Fibroblast of lung (primary cell): ENCODE results near the gene GRIN2D. TPM values are rescaled to one million over a fixed set of nuclear protein-coding genes. Genes with fewer than 3 reads are reported as not detected.

ENCODE experiments used
- DNase-seq, 2 donors: peaks; one replicate each; pipeline versions ENCODE4 v3.0.0 to v3.0.0-alpha.2; 2010; ENCODE audit warnings: low read depth in 2 of 2
- H2AFZ ChIP-seq: 2 replicates; pipeline ENCODE4 v1.5.1; 2012; ENCODE audit warnings: low read length, control low read depth, inconsistent platforms
- H3K27ac ChIP-seq: 2 replicates; pipeline ENCODE4 v1.5.1; 2011; ENCODE audit warnings: low read length, control low read depth; ENCODE audit not compliant: insufficient read depth
- H3K27me3 ChIP-seq: 2 replicates; pipeline ENCODE4 v1.5.1; 2011; ENCODE audit warnings: mild to moderate bottlenecking, low read length; ENCODE audit not compliant: control insufficient read depth, insufficient read depth
- H3K36me3 ChIP-seq: 2 replicates; pipeline ENCODE4 v1.5.1; 2011; ENCODE audit warnings: low read length; ENCODE audit not compliant: control insufficient read depth, insufficient read depth
- H3K4me1 ChIP-seq: 2 replicates; pipeline ENCODE4 v1.5.1; 2011; ENCODE audit warnings: low read length; ENCODE audit not compliant: control insufficient read depth, insufficient read depth; ENCODE audit errors: extremely low read depth
- H3K4me2 ChIP-seq: 2 replicates; pipeline ENCODE4 v1.5.1; 2011; ENCODE audit warnings: low read length, control low read depth; ENCODE audit not compliant: insufficient read depth; ENCODE audit errors: extremely low read depth
- H3K4me3 ChIP-seq, 4 experiments: fragments of 200-600 bp in 1 of 4; sonication (generic) in 1 of 4; replicated peaks in 1 of 4; 2 replicates each; pipeline ENCODE4 v1.5.1; 2011 to 2016; ENCODE audit warnings: low read length in 4 of 4, low read depth in 3 of 4, mild to moderate bottlenecking in 3 of 4, control low read depth in 2 of 4, inconsistent platforms in 1 of 4, mixed read lengths in 1 of 4; ENCODE audit not compliant: insufficient read depth in 1 of 4; ENCODE audit errors: control extremely low read depth in 1 of 4
- H3K79me2 ChIP-seq: 2 replicates; pipeline ENCODE4 v1.5.1; 2012; ENCODE audit warnings: mild to moderate bottlenecking, low read length, inconsistent platforms; ENCODE audit not compliant: control insufficient read depth, insufficient read depth
- H3K9ac ChIP-seq: 2 replicates; pipeline ENCODE4 v1.5.1; 2011; ENCODE audit warnings: mild to moderate bottlenecking, low read length, control low read depth; ENCODE audit not compliant: insufficient read depth
- H3K9me3 ChIP-seq: 2 replicates; pipeline ENCODE4 v1.5.1; 2012; ENCODE audit warnings: low read depth, low read length; ENCODE audit not compliant: control insufficient read depth, insufficient read depth
- H4K20me1 ChIP-seq: 2 replicates; pipeline ENCODE4 v1.5.1; 2011; ENCODE audit warnings: low read length; ENCODE audit not compliant: control insufficient read depth, insufficient read depth; ENCODE audit errors: extremely low read depth
- EZH2 ChIP-seq: IDR thresholded peaks from 2 replicates; pipeline ENCODE4 v1.5.1; 2012; ENCODE audit warnings: low read length, control low read depth, mild to moderate bottlenecking; ENCODE audit errors: missing control alignments
- polyA minus RNA-seq: library from RNA; depleted of rRNA, polyadenylated mRNA; stranded (reverse); fragments of >200 nt; gene quantifications from 2 replicates; pipeline ENCODE4 v1.2.3, GENCODE V29; 2011; ENCODE audit warnings: low replicate concordance
- polyA plus RNA-seq, 2 donors: library from polyadenylated mRNA; depleted of rRNA in 1 of 2; stranded (reverse) in 1 of 2; unstranded in 1 of 2; fragments of >200 nt; gene quantifications; 2 replicates each; pipeline ENCODE4 v1.2.1, GENCODE V29; 2011 to 2012; ENCODE audit warnings: missing spikeins in 1 of 2
- total RNA-seq: library from RNA; depleted of rRNA; stranded (reverse); fragments of >200 nt; gene quantifications from 2 replicates; pipeline ENCODE4 v1.2.1, GENCODE V29; 2014
- TF ChIP-seq, protein P1 (sequence below), 2 donors: IDR thresholded peaks in 1 of 2; conservative IDR thresholded peaks in 1 of 2; 1 replicate in 1 of 2; 2 replicates in 1 of 2; pipeline ENCODE4 v1.5.1; 2011 to 2012; ENCODE audit warnings: low read length in 2 of 2, control low read depth in 1 of 2, inconsistent platforms in 1 of 2, low read depth in 1 of 2, mild to moderate bottlenecking in 1 of 2

Gene GRIN2D
- total RNA-seq, result under 0.01 TPM in 2 replicates
- 0.08 and 0.09 TPM in 2 replicates for polyA plus RNA-seq
- 0.54 and 0.63 TPM in 2 replicates for polyA plus RNA-seq (2012)
- 0.98 and 1.4 TPM in 2 replicates for polyA minus RNA-seq

DNA sequence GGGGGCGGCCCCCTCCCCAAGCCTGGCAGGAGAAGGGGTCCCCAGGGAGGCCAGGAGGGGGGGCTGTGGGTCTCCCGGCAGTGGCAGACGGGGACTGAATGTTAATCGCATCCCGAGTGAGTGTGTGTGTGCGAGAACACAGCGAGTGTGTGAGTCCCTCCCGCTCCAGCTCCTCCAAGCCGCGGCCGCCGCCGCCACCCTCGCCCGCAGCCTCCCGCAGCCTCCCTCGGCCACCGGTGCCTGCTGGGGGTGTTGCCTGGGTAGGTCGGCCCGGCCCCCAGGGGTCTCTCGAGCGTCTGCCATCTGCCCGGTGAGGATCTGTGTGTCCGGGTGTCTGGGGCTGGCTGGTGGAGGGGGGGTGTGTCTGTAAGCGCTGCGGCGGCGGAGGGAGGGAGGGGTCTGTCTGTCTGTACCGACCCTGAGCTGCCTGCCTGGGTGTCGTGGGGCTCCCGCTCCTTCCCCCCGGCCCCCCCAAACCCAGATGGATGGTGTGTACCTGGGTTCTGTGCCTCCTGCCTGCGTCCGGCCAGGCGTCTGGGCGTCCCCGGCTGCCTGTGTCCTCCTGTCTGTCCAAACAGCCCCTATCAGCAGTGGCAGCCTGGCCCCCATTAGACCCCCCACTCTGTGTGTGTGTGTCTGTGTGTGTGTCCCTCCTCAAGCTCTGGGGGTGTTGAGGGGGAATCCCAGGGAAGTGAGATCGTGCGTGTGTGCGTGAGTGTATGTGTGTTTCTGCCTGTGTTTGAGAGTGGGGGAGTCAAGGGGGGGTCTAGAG is at the start of gene GRIN2D:
Gene GRIN2D, plus strand, starts transcription at position 110 of the 772 bp plus-strand sequence. CDS start 4,725 bp downstream, outside the sequence.
- H3K27me3 ChIP-seq, result peaks cover 32% of the 10 kb centered on the region
- H3K36me3 ChIP-seq, result no peaks in the 10 kb centered on the region
- no peak within 1 kb of the TSS for H3K9ac ChIP-seq
- H3K4me1 ChIP-seq, result no peaks in the 10 kb centered on the region
- DNase-seq, result peak; percentile 26 to 47
- H4K20me1 ChIP-seq, result no peaks in the 10 kb centered on the region
- peaks cover 20% of the 10 kb centered on the region for H3K79me2 ChIP-seq
- peak within 1 kb of the TSS in 1 of 4 experiments; percentile 22 for H3K4me3 ChIP-seq
- H2AFZ ChIP-seq, result no peak within 1 kb of the TSS
- H3K27ac ChIP-seq, result no peak within 1 kb of the TSS
- no peaks in the 10 kb centered on the region for H3K9me3 ChIP-seq
- TF ChIP-seq EZH2, result peak; percentile 87
- TF ChIP-seq, protein P1, sequence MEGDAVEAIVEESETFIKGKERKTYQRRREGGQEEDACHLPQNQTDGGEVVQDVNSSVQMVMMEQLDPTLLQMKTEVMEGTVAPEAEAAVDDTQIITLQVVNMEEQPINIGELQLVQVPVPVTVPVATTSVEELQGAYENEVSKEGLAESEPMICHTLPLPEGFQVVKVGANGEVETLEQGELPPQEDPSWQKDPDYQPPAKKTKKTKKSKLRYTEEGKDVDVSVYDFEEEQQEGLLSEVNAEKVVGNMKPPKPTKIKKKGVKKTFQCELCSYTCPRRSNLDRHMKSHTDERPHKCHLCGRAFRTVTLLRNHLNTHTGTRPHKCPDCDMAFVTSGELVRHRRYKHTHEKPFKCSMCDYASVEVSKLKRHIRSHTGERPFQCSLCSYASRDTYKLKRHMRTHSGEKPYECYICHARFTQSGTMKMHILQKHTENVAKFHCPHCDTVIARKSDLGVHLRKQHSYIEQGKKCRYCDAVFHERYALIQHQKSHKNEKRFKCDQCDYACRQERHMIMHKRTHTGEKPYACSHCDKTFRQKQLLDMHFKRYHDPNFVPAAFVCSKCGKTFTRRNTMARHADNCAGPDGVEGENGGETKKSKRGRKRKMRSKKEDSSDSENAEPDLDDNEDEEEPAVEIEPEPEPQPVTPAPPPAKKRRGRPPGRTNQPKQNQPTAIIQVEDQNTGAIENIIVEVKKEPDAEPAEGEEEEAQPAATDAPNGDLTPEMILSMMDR (conservative IDR thresholded peaks at IDR 0.05 in 1 of 2, IDR thresholded peaks at IDR 0.05 in 1 of 2; ENCODE audit: low read depth in 1 of 2, low read length in 2 of 2), result no peak
- peak within 1 kb of the TSS; percentile 48 for H3K4me2 ChIP-seq

- no peaks in the 10 kb centered on the region for H3K4me1 ChIP-seq
- H2AFZ ChIP-seq, result no peak overlapping the region
- H3K9ac ChIP-seq, result no peak overlapping the region
- no peak overlapping the region for H3K4me2 ChIP-seq
- no peaks in the 10 kb centered on the region for H4K20me1 ChIP-seq
- no peak overlapping the region for H3K27ac ChIP-seq
- TF ChIP-seq EZH2, result no peak
- TF ChIP-seq, protein P1 (conservative IDR thresholded peaks at IDR 0.05 in 1 of 2, IDR thresholded peaks at IDR 0.05 in 1 of 2; ENCODE audit: low read depth in 1 of 2, low read length in 2 of 2), result no peak
- H3K4me3 ChIP-seq, result no peak overlapping the region
- no peaks in the 10 kb centered on the region for H3K36me3 ChIP-seq
- DNase-seq, result no peak
- no peaks in the 10 kb centered on the region for H3K79me2 ChIP-seq
- H3K9me3 ChIP-seq, result no peaks in the 10 kb centered on the region
- H3K27me3 ChIP-seq, result no peaks in the 10 kb centered on the region
These were observed 48.6 kb upstream of the GRIN2D start for GRCh38 chr19:48344892-48345291.

DNA sequence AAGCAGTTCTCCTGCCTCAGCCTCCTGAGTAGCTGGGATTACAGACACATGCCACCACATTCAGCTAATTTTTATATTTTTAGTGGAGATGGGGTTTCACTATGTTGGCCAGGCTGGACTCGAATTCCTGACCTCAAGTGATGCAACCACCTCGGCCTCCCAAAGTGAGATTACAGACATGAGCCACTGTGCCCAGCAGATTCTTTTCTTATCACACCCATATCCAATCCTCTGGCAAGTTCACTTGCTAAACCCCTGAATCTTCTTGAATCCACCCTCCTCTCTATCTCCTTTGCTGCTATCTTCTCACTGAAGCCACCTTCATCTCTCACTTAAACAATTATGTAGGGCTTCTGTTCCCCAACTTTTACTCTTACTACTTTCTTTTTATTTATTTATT is 47.3 kb upstream of the GRIN2D start:
- H3K4me3 ChIP-seq, result no peak overlapping the region
- no peak overlapping the region for H3K4me2 ChIP-seq
- H4K20me1 ChIP-seq, result no peaks in the 10 kb centered on the region
- no peaks in the 10 kb centered on the region for H3K36me3 ChIP-seq
- TF ChIP-seq, protein P1 (conservative IDR thresholded peaks at IDR 0.05 in 1 of 2, IDR thresholded peaks at IDR 0.05 in 1 of 2; ENCODE audit: low read depth in 1 of 2, low read length in 2 of 2), result no peak
- DNase-seq, result no peak
- H3K4me1 ChIP-seq, result no peaks in the 10 kb centered on the region
- H3K27ac ChIP-seq, result no peak overlapping the region
- H3K27me3 ChIP-seq, result no peaks in the 10 kb centered on the region
- H3K9me3 ChIP-seq, result no peaks in the 10 kb centered on the region
- H3K79me2 ChIP-seq, result no peaks in the 10 kb centered on the region
- H2AFZ ChIP-seq, result no peak overlapping the region
- H3K9ac ChIP-seq, result no peak overlapping the region
